IPS-NIHi7 (cell line): ENCODE results near the gene COX7C.
"Not testable (repeated sequence)": the region's sequence is repeated elsewhere in the genome, so short reads cannot be mapped to it uniquely, and the experiment has no call there.

ENCODE experiments used
- DNase-seq: peaks from one replicate; pipeline ENCODE4 v3.0.0; 2012; ENCODE audit warnings: mixed read lengths; ENCODE audit errors: extremely low spot score

COX7C gene, protein sequence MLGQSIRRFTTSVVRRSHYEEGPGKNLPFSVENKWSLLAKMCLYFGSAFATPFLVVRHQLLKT

DNA sequence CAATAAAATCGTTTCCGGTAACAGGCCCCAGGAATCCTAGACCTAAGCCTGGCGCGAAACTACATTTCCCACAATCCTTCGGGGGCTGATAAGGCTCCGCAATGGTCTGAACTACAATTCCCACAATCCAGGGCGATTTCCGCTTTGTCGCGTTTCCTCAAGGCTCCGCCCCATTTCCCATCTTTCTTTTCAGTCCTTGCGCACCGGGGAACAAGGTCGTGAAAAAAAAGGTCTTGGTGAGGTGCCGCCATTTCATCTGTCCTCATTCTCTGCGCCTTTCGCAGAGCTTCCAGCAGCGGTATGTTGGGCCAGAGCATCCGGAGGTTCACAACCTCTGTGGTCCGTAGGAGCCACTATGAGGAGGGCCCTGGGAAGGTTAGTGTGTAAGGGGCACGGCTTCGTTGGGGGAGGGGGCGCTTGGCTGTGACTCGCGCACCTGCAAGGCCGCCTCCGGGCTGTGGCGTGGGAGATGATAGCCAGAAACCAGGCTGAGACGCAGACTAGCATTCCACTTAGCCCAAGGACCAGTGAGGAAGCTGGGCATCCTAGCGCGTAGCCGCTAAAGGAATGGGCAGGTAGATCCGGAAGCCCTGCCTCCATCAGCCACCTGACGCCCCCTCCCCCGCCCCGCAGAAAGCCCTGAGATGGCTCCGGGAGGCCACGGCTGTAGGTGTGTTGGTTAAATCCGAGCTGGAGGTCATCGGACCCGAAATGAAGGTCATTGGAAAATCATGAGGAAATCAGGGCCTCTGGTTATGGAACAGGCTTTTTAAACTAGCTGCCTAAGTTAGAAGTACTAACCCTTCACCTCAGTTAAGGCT, at the start of gene COX7C:
TSS of gene COX7C (plus strand) at position 186 of the 821 bp plus-strand sequence. CDS start at position 301, 115 bp downstream.
- peak; percentile 94 for DNase-seq

DNA sequence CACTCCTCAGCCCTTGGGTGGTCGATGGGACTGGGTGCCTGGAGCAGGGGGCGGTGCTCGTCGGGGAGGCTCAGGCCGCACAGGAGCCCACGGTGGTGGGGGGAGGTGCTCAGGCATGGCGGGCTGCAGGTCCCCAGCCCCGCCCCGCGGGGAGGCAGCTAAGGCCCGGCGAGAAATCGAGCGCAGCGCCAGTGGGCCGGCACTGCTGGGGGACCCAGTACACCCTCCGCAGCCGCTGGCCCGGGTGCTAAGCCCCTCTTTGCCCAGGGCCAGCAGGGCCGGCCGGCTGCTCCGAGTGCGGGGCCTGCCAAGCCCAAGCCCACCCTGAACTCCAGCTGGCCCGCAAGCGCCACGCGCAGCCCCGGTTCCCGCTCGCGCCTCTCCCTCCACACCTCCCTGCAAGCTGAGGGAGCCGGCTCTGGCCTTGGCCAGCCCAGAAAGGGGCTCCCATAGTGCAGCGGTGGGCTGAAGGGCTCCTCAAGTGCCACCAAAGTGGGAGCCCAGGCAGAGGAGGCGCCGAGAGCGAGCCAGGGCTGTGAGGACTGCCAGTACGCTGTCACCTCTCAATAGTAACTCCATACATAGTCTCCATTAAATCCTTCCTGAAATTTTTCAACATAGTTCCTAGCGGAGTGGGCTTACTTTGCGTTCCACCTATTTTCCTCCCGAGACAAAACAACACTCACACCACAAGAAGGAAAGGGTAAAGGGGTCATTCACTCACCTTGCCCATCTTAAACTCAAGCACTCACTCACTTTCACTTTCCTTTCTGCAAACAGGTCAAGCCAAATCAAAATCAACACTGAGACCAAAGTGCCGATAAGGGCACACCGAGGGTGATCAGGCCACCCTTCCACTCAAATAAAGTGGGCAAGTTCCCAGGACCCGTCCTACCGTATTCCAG, 48.0 kb upstream of the COX7C start:
- not testable (repeated sequence) for DNase-seq

DNA sequence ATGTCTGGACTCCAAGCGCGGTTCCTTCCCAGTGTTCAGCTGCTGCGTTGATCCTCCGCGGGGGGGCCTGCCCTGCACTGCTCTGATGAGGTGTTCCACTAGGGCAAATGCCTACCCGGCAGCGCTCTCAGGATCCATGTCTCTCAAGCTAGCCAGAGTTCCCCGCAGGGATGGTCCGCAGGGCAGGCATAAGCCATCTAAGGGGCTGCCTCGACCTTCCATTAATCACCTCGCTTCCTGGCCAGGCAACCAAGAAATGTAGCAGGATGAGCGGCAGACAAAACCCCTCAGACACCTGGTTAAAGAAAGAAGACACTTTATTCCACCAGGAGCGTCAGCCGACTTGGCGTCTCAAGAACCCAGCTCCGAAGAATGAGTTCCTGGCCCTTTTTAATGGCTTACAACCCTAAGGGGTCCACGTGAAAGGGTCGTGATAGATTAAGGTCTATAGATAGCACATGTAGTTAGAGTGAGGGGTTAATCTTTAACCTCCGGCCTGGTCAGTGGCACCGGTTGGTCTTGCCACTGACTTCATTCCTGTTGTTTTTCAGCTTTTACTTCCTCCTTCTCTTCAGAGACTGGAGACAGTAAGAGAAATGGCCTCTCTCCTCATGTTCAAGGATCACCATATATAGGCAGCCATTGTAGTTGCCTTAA, 47.2 kb upstream of the COX7C start:
- DNase-seq, result no peak

DNA sequence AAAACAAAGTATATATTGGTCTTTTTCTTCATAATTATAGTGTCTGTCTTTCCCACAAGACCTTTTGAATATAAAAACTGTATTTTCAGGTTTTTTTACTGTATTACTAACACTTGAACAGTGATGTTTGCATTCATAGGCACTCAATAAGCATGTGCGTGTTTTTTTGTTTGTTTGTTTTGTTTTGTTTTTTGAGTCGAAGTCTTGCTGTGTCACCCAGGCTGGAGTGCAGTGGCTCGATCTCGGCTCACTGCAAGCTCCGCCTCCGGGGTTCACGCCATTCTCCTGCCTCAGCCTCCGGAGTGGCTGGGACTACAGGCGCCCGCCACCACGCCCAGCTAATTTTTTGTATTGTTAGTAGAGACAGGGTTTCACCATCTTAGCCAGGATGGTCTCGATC, 46.6 kb upstream of the COX7C start:
- DNase-seq, result not testable (repeated sequence)

DNA sequence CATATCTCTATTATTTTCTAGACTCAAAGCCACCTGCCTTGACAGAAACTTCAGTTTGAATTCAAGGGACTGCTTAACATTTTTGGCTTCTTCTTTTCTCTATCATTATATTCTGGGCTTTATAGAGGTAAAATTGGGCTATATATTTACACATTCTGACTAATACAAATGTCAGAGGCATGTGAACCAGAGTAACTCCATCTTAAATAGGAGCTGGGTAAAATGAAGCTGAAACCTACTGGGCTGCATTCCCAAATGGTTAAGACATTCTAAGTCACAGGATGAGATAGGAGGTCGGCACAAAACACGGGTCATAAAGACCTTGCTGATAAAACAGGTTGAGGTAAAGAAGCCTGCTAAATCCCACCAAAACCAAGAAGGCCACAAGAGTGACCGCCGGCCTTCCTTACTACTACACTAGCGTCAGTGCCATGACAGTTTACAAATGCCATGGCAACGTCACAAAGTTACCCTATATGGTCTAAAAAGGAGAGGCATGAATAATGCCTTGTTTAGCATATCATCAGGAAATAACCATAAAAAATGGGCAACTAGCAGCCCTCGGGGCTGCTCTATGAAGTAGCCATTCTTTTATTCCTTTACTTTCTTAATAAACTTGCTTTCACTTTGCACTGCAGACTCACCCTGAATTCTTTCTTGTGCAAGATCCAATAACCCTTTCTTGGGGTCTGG, 44.8 kb upstream of the COX7C start:
- DNase-seq, result no peak

DNA sequence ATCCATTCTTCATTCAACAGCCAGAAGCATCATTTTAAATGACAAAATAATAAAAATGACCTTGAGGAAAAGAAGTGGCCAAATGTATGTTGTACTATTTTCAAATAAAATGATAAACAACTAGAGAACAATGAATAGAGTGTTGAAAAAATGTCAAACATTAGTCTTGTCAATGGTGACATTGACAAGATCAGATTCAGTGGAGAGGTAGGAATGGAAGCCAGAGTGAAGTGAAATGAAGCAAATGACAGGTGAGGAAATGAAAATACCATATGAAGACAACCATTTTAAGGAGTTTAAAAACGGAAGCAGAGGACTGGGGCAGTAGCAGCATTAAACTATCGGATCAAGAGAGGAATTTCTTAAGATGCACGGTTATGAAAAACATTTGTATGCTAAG, 38.2 kb upstream of the COX7C start:
- DNase-seq, result no peak

DNA sequence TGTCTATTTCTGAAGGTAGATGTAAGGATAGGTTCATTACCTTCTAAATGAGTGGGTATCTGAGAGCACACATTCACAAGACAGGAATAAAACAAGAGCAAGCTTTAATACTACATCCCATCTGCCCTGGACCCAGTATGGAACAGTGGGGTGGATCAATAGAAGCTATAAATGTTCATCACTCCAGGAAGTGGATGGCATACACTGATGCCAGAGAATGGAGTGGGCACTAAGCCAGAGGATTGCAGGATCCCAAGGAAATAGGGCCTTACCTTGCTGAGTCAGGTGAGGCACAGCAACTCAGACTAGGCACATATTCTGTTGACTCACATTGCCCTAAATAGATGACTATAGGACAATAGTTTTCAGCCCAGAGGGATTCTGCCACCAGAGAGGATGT, 21.3 kb upstream of the COX7C start:
- DNase-seq, result no peak

DNA sequence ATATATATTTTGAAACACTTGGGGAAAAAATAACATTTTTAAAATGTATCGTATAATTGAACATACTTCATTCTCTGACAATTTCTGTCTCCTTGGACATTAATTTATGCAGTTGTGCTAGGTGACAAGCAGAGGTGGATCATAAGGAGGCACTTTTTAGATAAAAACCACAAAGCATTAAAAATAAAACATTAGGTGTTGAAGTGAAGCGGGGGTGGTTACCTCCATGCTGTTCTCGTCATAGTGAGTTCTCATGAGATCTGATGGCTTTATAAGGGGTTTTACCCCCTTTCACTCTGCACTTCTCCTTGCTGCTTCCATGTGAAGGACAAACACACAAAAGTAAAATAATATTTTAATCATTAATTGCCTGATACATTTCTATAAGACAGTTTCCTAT, 11.9 kb upstream of the COX7C start:
- no peak for DNase-seq

DNA sequence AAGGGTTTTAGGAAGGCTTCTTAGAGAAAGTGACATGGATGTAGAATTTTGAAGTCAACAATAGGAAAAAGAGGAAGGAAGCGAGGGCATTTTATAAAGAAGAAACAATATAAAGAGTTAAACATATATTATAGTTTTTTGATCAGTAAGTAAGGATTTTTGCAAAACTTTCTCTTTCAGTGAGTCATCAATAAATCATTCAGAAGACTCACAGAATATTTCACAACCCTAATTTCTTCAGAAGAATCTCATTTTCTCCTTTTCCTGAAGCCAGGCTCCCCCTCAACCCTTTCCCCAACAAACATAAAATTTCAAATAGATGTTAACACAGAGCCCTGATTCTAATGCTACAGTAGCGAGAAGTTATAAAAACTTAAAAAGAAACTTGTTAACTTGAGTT, 4.3 kb upstream of the COX7C start:
- DNase-seq, result no peak

DNA sequence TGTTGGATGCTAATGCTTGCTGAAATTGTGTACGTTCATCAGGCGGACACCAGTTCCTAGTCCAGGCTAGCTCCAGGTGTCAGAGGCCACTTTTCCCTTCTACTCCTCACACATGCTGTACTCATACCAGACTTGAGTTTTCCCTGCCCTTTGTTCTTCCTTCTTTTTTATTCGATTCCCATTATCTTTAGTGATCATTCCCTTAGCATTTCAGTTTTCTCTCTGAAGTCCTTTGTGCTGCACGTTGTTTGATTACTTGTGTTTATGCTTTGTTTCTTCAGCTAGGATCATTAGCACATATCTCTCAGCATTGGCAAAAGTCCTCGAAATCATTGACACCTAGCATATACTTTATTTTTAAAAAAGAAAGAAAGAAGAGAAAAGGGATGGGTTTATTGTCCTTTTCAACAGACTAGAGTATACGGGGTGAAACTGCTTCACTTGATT, 409 bp upstream of the COX7C start:
- no peak for DNase-seq

DNA sequence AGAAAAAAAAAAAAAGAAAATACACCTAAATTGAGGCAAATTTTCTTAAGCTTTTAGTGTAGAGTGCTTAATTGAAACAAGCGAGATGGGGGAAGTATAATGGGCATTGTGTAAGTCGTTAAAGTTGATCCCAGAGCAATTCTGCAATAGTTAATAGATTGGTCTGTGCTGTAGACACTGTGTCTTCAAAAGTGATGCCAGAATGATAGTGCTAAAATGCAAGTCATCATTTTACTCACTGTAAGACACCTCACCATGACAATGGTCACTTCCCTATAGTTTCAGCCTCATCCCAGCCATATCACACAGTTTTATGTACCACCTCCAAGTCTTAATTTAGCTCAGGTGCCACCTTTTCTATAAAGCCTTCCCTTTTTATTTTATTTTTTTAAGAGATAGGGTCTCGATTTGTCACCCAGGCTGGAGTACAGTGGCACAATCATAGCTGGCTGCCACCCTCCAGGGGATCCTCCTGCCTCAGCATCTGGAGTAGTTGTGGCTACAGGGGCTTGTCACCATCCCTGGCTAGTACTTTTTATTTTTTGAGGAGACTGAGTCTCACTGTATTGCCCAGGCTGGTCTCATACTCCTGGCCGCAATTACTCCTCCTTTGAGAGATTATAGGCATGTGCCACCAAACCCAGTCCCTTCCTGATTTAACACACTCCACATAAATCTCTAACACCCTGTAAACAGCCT, 6.2 kb downstream of the COX7C start:
- DNase-seq, result no peak

DNA sequence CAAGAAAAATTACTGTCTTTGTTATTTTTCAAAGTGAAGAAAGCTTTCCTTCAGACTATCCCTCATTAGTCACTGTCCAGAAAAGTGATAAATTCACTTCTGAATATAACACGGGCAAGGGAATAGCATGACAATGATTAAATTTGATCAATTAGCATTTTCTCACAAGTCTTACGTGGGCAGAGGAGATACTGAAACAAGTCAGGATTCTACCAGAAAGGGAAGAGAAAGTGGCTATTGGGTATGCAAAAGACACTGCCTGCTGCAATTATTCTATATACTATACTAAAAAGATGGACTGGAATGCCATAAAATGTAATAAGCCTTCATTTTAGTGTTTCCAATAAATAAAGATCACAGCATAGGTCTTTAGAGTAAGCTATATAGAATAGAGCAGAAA, 7.4 kb downstream of the COX7C start:
- DNase-seq, result no peak

DNA sequence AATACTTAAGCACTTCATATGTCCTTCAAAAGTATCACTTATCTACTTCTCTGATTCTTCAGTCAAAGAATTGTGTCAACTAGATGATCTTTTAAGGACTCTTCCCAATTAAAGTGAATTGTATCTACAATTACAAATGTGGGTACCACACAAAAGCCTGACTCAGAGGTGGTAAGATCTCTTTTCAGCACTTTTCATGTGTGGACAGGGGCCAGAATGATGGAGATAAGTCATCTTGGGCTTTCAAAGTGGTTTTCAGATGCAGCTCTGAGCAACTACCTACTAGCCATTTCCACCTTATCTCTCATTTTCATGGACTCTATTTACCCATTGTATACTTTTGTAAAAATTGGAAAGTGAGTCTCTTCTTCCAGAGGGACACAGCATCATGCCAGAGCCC, 8.4 kb downstream of the COX7C start:
- DNase-seq, result no peak

DNA sequence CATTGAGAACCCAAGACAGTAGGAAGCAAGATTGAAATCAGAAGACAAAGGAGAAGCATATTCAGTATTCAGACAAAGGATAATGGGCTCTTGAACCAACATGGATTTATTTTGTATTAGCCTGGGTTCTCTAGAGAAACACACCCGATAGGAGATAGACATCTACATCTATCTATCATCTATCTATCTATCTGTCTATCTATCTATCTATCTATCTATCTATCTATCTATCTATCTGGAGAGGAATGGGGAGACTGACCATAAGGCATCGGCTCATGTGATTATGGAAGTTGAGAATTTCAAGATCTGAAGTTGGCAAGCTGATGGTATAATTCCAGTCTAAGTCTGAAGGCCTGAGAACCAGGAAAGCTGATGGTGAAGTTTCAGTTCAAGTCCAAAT, 13.4 kb downstream of the COX7C start:
- no peak for DNase-seq

DNA sequence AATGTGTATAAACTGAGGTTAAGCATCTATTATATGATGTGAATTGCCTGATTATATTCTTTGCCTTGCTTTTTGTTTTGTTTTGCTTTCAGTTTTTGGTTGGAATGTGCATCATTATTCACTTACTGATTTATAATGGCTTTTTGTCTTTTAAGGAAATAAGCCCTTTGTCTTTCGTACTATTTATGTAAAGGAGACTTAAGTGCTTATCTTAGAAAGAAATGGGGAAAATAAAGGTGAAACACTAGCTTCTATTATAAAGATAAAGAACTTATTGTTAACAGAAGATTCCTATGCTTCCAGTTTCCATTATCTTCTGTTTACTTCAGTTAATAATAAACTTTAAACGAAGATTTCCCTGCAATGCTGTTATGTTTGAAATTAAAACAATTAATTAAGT, 23.3 kb downstream of the COX7C start:
- no peak for DNase-seq

DNA sequence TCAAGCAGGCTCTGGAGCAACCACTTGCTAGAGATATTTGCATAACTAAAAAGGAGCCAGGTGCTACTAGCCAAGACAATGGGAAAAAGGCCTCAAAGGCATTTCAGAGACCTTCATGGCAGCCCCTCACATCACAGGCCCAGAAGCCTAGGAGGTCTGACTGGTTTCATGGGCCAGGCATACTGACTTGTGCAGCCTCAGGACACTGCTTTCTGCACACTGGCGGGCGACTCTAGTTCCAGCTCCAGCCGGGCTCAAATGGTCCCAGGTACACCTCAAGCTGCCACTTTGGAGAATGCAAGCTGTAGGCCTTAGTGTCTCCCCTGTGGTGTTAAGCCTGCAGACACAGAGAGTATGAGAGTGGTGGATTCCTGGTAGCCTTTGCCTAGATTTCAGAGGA, 27.1 kb downstream of the COX7C start:
- DNase-seq, result peak; percentile 13

DNA sequence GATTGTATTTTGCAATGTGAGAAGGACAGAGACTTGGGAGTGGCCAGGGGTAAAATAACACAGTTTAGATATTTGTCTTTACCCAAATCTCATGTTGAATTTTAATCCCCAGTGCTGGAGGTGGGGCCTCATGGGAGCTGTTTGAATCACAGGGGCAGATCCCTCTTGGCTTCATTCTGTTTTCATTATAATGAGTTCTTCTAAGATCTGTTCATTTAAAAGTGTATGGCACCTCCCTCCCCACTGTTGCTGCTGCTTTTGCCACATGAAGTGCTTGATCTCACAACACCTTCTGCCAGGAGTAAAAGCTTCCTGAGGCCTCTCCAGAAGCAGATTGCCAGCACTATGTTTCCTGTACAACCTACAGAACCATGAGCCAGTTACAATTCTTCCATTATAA, 28.1 kb downstream of the COX7C start:
- DNase-seq, result no peak

DNA sequence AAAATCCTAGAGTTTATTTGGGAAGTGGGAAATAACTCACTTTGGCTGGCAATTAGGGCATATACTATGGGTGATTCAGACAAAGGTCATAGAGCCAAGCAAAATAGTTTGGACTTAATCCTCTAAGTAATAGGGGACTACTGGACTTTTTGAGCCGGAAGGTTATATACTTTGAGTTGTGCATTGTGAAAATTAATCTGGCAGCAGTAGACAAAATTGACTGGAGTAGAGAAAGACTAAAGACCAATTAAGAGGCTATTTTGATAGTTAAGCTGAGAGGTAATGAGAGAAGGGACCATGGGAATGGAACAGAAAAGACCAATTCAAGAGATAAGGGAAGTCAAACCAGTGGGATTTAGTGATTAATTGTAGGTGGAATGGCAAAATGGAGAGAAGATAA, 28.9 kb downstream of the COX7C start:
- no peak for DNase-seq

DNA sequence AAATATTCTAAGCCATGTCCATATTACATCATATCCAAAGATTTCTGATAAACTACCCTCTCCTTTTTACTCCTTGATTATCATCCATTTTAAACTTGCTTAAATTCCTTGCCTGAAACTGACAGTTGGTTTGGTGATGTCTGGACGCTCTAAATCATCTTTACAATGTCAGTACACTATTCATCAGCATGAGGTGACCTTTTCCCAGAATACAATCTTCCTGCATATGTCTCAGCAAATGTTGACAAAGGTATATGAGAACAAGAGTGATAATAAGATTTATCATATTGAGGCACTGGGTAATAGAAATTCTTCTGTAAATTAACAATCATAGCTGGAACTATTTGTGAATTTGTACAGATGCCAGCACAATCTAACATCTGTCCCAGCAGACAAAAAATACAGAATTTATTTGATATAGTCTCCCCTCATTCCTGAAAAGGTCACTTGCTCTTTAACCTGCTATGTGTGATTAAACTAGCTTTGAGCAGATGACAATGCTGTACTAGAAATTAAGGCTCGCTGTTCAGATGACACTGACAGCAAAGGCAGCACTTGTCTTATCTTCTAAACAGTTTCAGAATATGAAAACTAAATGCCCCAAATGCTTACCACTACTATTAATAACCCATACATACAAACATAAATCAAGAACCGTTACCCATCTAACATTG, 32.2 kb downstream of the COX7C start:
- DNase-seq, result no peak

DNA sequence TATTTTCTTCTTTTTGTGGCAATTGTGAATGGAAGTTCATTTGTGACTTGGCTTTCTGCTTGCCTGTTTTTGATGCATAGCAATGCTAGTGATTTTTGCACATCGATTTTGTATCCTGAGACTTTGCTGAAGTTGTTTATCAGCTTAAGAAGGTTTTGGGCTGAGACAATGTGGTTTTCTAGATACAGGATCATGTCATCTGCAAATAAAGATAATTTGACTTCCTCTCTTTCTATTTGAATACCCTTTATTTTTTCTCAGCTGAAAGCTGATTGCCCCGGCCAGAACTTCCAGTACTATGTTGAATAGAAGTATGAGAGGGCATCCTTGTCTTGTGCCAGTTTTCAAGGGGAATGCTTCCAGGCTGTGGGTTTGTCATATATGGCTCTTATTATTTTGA, 43.0 kb downstream of the COX7C start:
- not testable (repeated sequence) for DNase-seq
